Esophagus muscularis mucosa (tissue), 4 donors: ENCODE data around the gene MYADML2.

Experiments used
- CTCF ChIP-seq, 3 experiments: fragments of 200-600 bp in 2 of 3; fragments of 450-650 bp in 1 of 3; sonication (generic) in 2 of 3; IDR thresholded peaks; one replicate each; pipeline ENCODE4 v1.5.1; 2017 to 2019; ENCODE audit warnings: antibody characterized with exemption in 3 of 3, mild to moderate bottlenecking in 2 of 3, moderate library complexity in 1 of 3
- EP300 ChIP-seq: sonication (generic); formaldehyde crosslinking; IDR thresholded peaks from one replicate; pipeline ENCODE4 v1.6.1; 2017; ENCODE audit warnings: antibody characterized with exemption
- POLR2A ChIP-seq: fragments of 450-650 bp; IDR thresholded peaks from one replicate; pipeline ENCODE4 v1.6.1; 2017; ENCODE audit warnings: antibody characterized with exemption, moderate library complexity, mild to moderate bottlenecking, low read depth
- POLR2AphosphoS5 ChIP-seq, 2 donors: sonication (generic); formaldehyde crosslinking; IDR thresholded peaks; one replicate each; pipeline ENCODE4 v1.6.1; 2017; ENCODE audit warnings: antibody characterized with exemption in 2 of 2

- TF ChIP-seq CTCF (IDR thresholded peaks at IDR 0.05), result no peak
- no peak for TF ChIP-seq EP300
- no peak for TF ChIP-seq POLR2A
- no peak for TF ChIP-seq POLR2AphosphoS5 (IDR thresholded peaks at IDR 0.05)
Measured at GRCh38 chr17:81906476-81907218, 40.4 kb downstream of the MYADML2 start.
